OCI-LY7 (cell line): ENCODE measurements around the gene EGLN3. TPM values are rescaled to one million over a fixed set of nuclear protein-coding genes. Genes with fewer than 3 reads are reported as not detected.
"Not testable (repeated sequence)": the region's sequence is repeated elsewhere in the genome, so short reads cannot be mapped to it uniquely, and the experiment has no call there.

Experiments
- BruUV-seq: library from RNA; stranded (reverse); fragments of 400-500 nt; replicated peaks from 2 replicates; lab custom pipeline; 2021; lab: Mats Ljungman, UMichigan
- CTCF ChIA-PET: fragments of 300-600 bp; sonication (Branson Sonifier 250); formaldehyde crosslinking; loops from one replicate; lab custom pipeline; 2022; ENCODE audit warnings: antibody characterized with exemption; ENCODE audit not compliant: unreplicated experiment; lab: Charles Lee
- POLR2A ChIA-PET: fragments of 300-600 bp; sonication (Branson Sonifier 250); formaldehyde crosslinking; loops from one replicate; lab custom pipeline; 2022; ENCODE audit warnings: antibody characterized with exemption; lab: Charles Lee
- DNase-seq: peaks from one replicate; pipeline ENCODE4 v3.0.0-alpha.2; 2015; ENCODE audit warnings: low spot score
- H2AFZ ChIP-seq: fragments of 200-600 bp; sonication (generic), shearing (Covaris generic); 2 replicates; pipeline ENCODE4 v1.6.1; 2014; ENCODE audit warnings: mild to moderate bottlenecking, antibody characterized with exemption, low read length, moderate library complexity
- H3K27ac ChIP-seq: fragments of 200-600 bp; sonication (generic); 2 replicates; pipeline ENCODE4 v1.5.1; 2014; ENCODE audit warnings: mixed run types, low read depth, mild to moderate bottlenecking, moderate library complexity, low read length, inconsistent platforms; ENCODE audit not compliant: poor library complexity, severe bottlenecking
- H3K36me3 ChIP-seq: fragments of 200-600 bp; sonication (generic); 2 replicates; pipeline ENCODE4 v1.6.1; 2014; ENCODE audit warnings: mild to moderate bottlenecking, antibody characterized with exemption, low read length, moderate library complexity, mixed read lengths; ENCODE audit not compliant: insufficient read depth
- H3K4me1 ChIP-seq: fragments of 200-600 bp; sonication (generic); 2 replicates; pipeline ENCODE4 v1.5.1; 2014; ENCODE audit warnings: mild to moderate bottlenecking, low read length; ENCODE audit not compliant: insufficient read depth, poor library complexity, severe bottlenecking
- H3K4me2 ChIP-seq: fragments of 200-600 bp; sonication (generic); 2 replicates; pipeline ENCODE4 v1.6.1; 2014; ENCODE audit warnings: mild to moderate bottlenecking, low read length
- H3K4me3 ChIP-seq: fragments of 200-600 bp; sonication (generic); 2 replicates; pipeline ENCODE4 v1.5.1; 2014; ENCODE audit warnings: mild to moderate bottlenecking, low read depth, low read length; ENCODE audit not compliant: poor library complexity, severe bottlenecking
- H3K79me2 ChIP-seq: fragments of 200-600 bp; sonication (generic); 2 replicates; pipeline ENCODE4 v1.6.1; 2016; ENCODE audit warnings: low read depth, mild to moderate bottlenecking, low read length, moderate library complexity, mixed read lengths; ENCODE audit not compliant: insufficient read depth
- H3K9me2 ChIP-seq: fragments of 200-600 bp; sonication (generic); 2 replicates; pipeline ENCODE4 v1.6.1; 2016; ENCODE audit warnings: mild to moderate bottlenecking, low read length, mixed read lengths; ENCODE audit not compliant: insufficient read depth
- H3K9me3 ChIP-seq: fragments of 200-600 bp; sonication (generic); 2 replicates; pipeline ENCODE4 v1.6.1; 2014; ENCODE audit warnings: mild to moderate bottlenecking, mixed run types, low read length, mixed read lengths
- H4K20me1 ChIP-seq: fragments of 200-600 bp; sonication (generic); 2 replicates; pipeline ENCODE4 v1.6.1; 2014; ENCODE audit warnings: mild to moderate bottlenecking, antibody characterized with exemption, low read length, moderate library complexity, mixed read lengths; ENCODE audit not compliant: insufficient read depth
- EZH2phosphoT487 ChIP-seq: fragments of 200-600 bp; sonication (generic); IDR thresholded peaks from 2 replicates; pipeline ENCODE4 v1.6.1; 2018; ENCODE audit warnings: low read depth, borderline replicate concordance, mild to moderate bottlenecking, mixed run types, antibody characterized with exemption, low read length, moderate library complexity, mixed read lengths
- intact Hi-C: fragments of 100-400 bp; cut with micrococcal nuclease; formaldehyde crosslinking; loops from one replicate; pipeline ENCODE4 v1.10.0; 2022; ENCODE audit not compliant: unreplicated experiment
- total RNA-seq, 2 experiments: library from RNA; depleted of rRNA in 1 of 2; stranded (reverse); fragments of >200 nt in 1 of 2; shearing (Covaris generic) in 1 of 2; gene quantifications; 2 replicates each; pipeline ENCODE4 v1.2.3, GENCODE V29; 2014 to 2022
- TF ChIP-seq, protein P1 (sequence below): fragments of 200-600 bp; sonication (generic); conservative IDR thresholded peaks from 2 replicates; pipeline ENCODE4 v1.5.1; 2014; ENCODE audit warnings: mild to moderate bottlenecking, antibody characterized with exemption, low read length, moderate library complexity, mixed read lengths

Gene EGLN3
- total RNA-seq, 2 experiments from 2014 or later = not detected

- H3K9me2 ChIP-seq = no peaks in the 10 kb centered on the region
- no peak overlapping the region for H3K27ac ChIP-seq
- ChIA-PET CTCF (no interaction called here), POLR2A (no interaction called here)
- intact Hi-C loops = no loop called here
- H3K36me3 ChIP-seq = no peaks in the 10 kb centered on the region
- no peaks in the 10 kb centered on the region for H4K20me1 ChIP-seq
- TF ChIP-seq, protein P1, sequence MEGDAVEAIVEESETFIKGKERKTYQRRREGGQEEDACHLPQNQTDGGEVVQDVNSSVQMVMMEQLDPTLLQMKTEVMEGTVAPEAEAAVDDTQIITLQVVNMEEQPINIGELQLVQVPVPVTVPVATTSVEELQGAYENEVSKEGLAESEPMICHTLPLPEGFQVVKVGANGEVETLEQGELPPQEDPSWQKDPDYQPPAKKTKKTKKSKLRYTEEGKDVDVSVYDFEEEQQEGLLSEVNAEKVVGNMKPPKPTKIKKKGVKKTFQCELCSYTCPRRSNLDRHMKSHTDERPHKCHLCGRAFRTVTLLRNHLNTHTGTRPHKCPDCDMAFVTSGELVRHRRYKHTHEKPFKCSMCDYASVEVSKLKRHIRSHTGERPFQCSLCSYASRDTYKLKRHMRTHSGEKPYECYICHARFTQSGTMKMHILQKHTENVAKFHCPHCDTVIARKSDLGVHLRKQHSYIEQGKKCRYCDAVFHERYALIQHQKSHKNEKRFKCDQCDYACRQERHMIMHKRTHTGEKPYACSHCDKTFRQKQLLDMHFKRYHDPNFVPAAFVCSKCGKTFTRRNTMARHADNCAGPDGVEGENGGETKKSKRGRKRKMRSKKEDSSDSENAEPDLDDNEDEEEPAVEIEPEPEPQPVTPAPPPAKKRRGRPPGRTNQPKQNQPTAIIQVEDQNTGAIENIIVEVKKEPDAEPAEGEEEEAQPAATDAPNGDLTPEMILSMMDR = no peak
- TF ChIP-seq EZH2phosphoT487 = no peak
- DNase-seq = no peak
- H2AFZ ChIP-seq = no peak overlapping the region
- H3K4me1 ChIP-seq = no peaks in the 10 kb centered on the region
- H3K4me2 ChIP-seq = no peak overlapping the region
- H3K79me2 ChIP-seq = no peaks in the 10 kb centered on the region
- H3K9me3 ChIP-seq = no peaks in the 10 kb centered on the region
- no TSS peak for BruUV-seq
- no peak overlapping the region for H3K4me3 ChIP-seq
These were observed 22.0 kb downstream of the EGLN3 start for GRCh38 chr14:33928895-33929294.

- TF ChIP-seq, protein P1 = no peak
- TF ChIP-seq EZH2phosphoT487 = no peak
- intact Hi-C loops = no loop called here
- DNase-seq = no peak
- Histone ChIP-seq H3K4me2 (no peak overlapping the region), H3K27ac (no peak overlapping the region), H3K9me2 (no peaks in the 10 kb centered on the region), H3K4me3 (no peak overlapping the region), H2AFZ (no peak overlapping the region), H3K9me3 (no peaks in the 10 kb centered on the region), H4K20me1 (no peaks in the 10 kb centered on the region), H3K36me3 (no peaks in the 10 kb centered on the region), H3K79me2 (no peaks in the 10 kb centered on the region), H3K4me1 (no peaks in the 10 kb centered on the region)
- POLR2A ChIA-PET = no interaction called here
- BruUV-seq = no TSS peak
- CTCF ChIA-PET = no interaction called here
These were observed 22.9 kb downstream of the EGLN3 start for GRCh38 chr14:33927944-33928343.

DNA sequence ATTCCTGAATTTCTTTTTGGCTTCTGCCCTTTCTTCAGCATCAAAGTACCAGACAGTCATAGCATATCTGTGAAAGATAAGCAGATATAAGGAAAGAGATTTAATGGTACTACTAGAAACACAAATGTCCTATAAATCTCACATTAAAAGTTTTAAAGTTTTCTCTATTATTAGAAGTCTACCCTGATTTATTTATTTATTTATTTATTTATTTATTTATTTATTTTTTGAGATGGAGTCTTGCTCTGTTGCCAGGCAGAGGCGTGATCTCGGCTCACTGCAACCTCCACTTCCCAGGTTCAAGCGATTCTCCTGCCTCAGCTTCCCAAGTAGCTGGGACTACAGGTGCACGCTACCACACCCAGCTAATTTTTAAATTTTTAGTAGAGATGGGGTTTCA, 23.9 kb downstream of the EGLN3 start:
- H3K79me2 ChIP-seq, intact Hi-C loops, H3K36me3 ChIP-seq, H3K9me2 ChIP-seq, BruUV-seq, H3K4me3 ChIP-seq, CTCF ChIA-PET, H3K4me1 ChIP-seq, POLR2A ChIA-PET, DNase-seq, H2AFZ ChIP-seq, H3K27ac ChIP-seq, H3K9me3 ChIP-seq, H3K4me2 ChIP-seq, H4K20me1 ChIP-seq: not testable (repeated sequence)
